GM18909 (cell line): ENCODE measurements around the gene CHMP4B.

ENCODE experiments used
- ATAC-seq: cut with Tn5 transposase; IDR thresholded peaks from one replicate; pipeline ENCODE4 v1.9.1; 2021; ENCODE audit warnings: mild to moderate bottlenecking; ENCODE audit not compliant: unreplicated experiment, poor library complexity

CHMP4B gene

GRCh38 chr20:33884633-33885032, 73.5 kb downstream of the CHMP4B start:
- ATAC-seq = no peak

DNA sequence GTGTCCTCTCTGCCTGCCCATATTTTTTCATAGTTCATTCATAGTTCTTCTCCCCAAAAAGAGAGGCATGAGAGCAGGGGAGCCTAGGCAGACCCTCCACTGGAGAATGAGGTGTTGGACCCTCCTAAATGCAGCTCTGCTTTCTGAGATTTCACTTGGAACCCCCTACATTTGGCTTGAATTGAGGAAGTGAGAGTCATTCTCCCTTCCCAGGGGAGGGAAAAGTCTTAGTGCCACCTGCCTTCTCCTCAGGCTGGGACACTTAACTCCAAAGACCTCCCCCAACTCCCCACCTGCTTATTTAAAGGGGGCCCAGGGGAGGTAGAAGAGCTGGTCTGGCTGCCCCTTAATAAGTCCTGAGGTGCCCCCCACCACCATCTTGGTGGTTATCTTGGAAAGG, 78.2 kb downstream of the CHMP4B start:
- ATAC-seq = no peak

- ATAC-seq = no peak
These were observed 79.4 kb downstream of the CHMP4B start for GRCh38 chr20:33890557-33890956.

DNA sequence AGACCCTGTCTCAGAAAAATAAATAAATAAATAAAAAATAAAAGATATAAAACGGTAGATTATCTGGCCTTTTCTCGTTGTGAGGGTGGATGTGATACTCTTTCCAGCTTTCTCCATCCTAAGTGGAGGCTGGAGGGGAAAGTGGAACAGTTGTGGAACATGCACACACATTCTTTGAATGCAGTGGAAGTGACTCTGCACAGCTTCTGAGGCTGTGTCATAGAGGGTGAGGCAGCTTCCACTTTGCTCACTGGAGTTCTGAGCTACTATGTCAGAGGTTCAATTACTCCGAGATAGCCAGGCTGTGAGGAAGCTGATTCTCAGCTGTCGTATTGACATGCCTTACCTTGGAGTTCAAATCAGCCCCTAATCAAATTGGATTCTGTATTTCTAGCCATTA, 82.2 kb downstream of the CHMP4B start:
- no peak for ATAC-seq

GRCh38 chr20:33894798-33895197, 83.7 kb downstream of the CHMP4B start:
- no peak for ATAC-seq

GRCh38 chr20:33896509-33896908, 85.4 kb downstream of the CHMP4B start:
- no peak for ATAC-seq

DNA sequence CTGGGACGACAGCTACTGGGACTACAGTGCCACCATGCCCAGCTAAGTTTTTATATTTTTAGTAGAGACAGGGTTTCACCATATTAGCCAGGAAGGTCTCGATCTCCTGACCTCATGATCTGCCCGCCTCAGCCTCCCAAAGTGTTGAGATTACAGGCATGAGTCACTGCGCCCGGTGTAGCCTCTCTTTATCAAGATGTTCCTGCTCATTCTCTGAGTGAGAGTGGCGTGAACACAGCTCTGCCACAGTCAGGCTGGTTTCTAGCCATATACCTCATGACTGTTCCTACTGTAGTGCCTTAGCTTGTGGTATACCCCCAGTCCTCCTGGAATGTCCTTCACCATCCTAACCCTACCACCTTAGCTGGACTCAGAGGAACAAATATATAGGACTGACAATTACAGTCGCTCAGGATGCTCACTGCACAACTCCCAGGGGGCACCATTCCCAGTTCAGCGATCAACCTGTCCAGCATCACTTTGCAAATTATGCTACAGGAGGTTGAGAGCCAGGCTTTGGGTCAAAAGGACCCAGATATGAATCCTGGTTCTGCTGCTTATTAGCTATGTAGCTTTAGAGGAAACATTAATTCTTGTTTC, 86.3 kb downstream of the CHMP4B start:
- ATAC-seq = no peak

GRCh38 chr20:33899106-33899505, 88.0 kb downstream of the CHMP4B start:
- ATAC-seq = no peak

- ATAC-seq = no peak
These were observed 89.5 kb downstream of the CHMP4B start for GRCh38 chr20:33900521-33901131.

- no peak for ATAC-seq
These were observed 90.0 kb downstream of the CHMP4B start for GRCh38 chr20:33901132-33901523.

DNA sequence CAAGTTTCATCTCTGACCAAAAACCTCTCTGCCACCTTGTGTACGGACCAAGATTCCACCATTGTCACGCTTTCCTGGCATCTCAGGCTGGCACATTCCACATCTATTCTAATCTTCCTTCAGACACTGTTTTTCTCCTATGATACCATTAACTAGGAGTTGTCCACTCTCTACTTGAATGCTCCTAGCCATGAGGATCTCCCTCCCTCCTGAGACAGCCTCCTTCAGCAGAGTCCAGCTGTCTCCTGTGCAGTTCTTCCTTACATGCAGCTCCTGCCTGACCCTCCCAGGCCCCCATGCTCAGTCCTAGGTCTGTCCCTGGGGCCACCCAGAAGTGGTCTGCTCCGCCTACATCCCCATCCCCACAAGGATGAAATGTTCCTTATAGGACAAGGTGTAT, 90.9 kb downstream of the CHMP4B start:
- ATAC-seq = no peak
